Activated T-cell treated with anti-CD3 and anti-CD28 coated beads for 4 hours (primary cell): Measurements from ENCODE around the gene SP9.

ENCODE experiments used
- DNase-seq: peaks from one replicate; pipeline ENCODE4 v3.0.0-alpha.2; 2020

The SP9 gene

DNA sequence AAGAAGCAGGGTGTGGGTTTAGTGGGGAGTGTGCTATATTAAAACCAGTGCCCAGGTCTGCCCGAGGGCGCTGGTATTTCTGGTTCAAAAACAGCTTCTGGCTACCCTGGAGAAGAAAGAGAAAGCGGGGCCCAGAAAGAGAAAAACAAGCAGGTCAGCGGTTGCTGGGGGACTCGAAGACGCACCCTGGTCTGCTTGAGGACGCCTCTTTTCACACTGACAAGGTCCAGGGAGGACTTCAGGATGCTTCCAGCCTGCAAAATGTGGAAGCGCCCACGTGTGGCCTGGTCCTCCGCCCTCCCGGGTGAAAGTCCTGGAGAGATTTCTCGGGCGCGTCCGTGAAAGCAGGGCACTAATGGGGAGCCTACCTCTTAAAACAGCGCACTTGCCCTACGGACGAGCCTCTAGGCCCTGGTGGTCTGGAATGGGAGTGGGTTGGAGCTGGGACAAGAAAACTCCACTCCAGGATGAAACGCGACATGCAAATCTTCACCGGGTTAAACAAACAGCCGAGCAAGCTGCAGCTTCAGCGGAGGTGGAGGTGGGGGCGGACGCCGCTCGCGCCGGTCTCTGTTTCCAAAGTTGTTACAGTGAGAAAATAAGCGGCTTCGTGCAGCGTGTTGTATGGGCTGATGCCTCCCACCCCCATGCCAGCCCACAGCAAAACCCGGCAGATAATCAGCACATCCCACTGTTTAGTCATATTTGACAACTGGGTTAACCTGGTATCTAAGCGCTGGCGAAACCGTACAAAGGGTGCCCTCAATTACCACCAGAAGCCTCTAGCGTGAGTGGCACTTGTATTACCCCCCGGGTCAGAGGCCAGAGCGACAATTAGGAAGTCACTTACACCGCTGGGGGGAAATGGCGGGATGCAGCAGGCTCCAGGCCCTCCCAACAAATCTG lies 1.1 kb upstream of the SP9 start:
- no peak for DNase-seq

- no peak for DNase-seq
These were observed 457 bp upstream of the SP9 start for GRCh38 chr2:174334278-174334715.

DNA sequence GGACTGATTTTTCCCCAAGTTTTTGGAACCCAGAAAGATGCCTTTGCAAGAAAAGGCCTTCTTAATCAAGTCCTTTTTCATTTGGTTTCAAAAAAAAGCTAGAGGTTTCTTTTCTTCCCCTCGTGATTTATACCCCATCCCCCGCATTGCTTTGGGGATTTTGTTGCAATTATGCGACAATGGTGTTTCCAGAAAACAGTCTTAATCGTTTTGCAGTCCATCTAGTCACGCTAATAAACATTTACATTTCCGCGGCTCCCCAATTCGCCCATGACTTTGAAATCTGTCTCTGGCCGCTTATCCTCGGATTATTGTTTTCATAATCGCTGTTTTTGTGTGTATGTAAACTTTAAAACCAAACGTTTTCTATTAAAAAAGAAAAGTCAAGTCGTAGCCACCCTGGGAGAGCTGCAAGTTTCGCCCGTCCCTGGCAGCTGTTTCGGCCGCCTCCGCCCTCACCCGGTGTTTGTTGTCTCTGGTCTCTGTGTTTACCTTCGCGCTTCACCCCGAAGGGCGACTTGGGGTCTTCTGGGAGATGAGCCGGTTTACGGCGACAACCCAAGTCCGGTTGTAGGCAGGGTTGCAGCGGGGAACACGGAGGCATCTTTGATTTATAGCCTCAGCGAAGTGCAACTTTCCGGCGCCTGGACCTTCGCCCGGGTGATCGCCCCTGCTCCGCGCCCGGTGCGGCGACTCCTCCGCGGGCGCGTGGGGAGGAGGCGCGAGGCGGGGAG lies 667 bp downstream of the SP9 start:
- no peak for DNase-seq

DNA sequence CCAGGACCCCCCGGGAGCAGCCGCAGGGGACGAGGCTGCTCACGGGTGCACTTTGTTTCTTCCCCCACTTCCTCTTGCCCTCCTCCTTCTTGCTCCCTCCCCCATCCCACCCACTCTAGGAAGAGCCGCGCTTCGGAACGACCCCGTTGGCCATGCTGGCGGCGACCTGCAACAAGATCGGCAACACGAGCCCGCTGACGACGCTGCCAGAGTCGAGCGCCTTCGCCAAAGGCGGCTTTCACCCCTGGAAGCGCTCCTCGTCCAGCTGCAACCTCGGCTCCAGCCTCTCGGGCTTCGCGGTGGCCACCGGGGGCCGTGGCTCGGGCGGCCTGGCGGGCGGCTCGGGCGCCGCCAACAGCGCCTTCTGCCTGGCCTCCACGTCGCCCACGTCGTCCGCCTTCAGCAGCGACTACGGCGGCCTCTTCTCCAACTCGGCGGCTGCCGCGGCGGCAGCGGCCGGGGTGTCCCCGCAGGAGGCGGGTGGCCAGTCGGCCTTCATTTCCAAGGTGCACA lies 1.3 kb downstream of the SP9 start:
- no peak for DNase-seq

- DNase-seq, result no peak
These were observed 2.0 kb downstream of the SP9 start for GRCh38 chr2:174336501-174337336.

GRCh38 chr2:174337337-174338146 lies 2.8 kb downstream of the SP9 start:
- no peak for DNase-seq

- no peak for DNase-seq
These were observed 3.4 kb downstream of the SP9 start for GRCh38 chr2:174338147-174338605.

DNA sequence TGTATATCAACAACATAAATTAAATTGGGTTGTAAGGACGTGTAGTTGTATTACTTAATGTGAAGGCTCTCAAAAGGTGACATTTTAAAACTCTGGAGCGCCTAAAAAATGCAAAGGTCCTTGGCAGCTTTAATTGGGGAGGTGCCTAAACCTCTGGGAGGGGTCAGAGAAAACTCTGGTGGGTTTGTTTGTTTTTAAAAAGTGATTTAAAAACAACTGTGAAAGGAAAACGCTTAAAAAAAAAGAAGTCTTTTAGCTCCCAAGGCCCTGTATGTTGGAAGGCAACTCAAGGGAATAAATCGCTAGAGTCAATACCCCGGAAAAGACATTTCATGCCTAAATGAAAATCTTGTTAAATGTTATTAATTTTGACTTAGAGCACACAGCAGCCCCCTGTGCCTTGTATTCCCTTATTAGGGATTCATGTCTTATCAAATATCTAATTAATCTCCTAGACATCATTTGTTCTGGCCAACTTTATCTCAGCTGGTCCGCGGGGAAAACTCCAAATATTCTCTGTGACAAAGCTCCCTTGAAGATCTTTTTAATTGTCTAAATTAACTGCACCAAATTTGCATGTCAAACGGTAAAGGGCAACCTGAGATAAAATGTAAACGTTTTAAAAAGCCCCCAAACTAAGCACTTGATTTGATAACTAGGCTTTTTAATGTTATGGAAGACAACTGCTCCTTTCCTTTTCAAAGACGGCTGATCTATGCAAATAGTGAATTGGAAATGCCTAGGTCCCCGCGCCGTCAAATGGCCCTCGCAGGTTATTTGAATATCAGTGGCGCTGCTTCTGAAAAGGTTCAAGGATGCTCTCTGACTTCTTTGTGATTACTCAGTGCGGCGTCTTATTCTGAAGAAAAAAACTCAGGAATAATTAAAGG lies 4.2 kb downstream of the SP9 start:
- DNase-seq, result no peak

- no peak for DNase-seq
These were observed 5.0 kb downstream of the SP9 start for GRCh38 chr2:174339561-174340399.

GRCh38 chr2:174340400-174341292 lies 5.9 kb downstream of the SP9 start:
- DNase-seq, result no peak

- peak; percentile 81 for DNase-seq
These were observed 6.7 kb downstream of the SP9 start for GRCh38 chr2:174341293-174341994.

DNA sequence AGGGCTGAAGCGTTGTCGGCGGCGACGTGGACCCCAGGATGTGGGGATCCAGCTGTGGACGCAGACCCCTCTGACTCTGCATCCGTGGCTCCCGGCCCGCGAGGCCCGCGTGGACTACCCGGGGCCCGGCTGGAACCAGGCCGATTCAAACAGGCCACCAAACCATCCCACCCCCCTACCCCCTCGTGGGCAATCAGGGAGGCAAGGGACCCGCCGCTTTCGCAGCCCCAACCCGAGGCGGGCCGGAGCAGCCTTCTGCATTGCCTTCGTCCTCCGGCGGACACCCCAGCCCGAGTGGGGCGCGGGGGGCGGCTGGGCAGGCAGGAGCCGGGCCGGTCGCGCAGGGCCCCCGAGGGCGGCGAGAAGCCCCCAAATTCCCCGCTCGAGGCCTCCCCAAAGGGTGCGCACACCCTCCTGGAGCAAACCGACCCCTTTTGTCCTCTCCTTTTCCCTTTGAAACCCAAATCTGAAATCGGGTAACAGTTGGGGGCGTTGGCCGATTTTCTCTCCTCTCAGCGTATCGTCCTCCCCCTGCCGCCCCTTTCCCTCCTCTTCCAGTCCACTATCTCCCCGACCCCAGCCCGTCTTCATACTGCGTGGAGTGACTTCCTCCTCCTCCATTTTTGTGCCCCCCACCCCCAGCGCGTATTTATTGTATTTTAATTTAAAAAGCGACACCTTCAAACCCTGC lies 7.4 kb downstream of the SP9 start:
- no peak for DNase-seq

DNA sequence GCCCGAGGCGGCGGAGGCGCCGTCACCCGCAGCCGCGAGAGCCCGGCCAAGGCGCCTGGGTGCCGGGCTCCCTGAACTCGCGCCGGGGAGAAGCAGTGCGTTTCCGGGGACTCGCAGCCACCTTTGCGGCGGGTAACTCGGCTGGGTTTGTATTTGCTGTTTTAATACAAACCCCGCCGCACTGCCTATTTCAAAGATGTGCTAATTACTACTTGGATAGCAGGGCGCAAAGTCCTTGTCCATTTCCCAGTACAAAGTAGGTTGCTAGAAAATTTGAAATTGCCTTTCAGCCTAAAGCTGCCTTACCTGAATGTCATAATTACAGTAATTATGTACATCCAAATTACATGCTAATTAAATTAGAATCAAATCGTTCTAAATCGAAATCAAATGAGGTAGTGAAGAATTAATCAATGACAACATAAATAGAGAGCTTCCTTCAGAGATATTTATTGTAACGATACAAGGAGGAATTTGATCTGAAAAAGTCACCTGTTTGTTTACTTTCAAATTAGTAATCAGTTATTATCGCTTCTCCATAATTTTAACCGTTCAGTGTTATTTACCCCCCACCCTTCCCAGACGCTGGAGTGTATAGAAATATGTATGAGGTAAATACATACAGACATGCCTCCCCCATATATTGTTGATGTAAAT lies 8.1 kb downstream of the SP9 start:
- DNase-seq, result no peak

DNA sequence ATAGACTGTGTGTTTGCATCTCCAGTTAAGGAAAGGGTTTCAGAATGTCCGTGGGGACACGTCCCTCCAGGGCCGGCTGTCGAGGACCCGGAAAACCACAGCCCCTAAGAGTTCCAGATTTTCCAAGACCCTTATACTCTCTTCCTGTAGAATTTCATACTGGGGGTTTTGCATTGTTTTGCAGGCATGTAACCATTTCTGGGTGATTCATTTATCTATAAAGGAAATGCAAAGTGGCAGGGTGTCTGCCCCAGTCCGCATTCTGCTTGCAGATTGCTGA lies 8.5 kb downstream of the SP9 start:
- no peak for DNase-seq

DNA sequence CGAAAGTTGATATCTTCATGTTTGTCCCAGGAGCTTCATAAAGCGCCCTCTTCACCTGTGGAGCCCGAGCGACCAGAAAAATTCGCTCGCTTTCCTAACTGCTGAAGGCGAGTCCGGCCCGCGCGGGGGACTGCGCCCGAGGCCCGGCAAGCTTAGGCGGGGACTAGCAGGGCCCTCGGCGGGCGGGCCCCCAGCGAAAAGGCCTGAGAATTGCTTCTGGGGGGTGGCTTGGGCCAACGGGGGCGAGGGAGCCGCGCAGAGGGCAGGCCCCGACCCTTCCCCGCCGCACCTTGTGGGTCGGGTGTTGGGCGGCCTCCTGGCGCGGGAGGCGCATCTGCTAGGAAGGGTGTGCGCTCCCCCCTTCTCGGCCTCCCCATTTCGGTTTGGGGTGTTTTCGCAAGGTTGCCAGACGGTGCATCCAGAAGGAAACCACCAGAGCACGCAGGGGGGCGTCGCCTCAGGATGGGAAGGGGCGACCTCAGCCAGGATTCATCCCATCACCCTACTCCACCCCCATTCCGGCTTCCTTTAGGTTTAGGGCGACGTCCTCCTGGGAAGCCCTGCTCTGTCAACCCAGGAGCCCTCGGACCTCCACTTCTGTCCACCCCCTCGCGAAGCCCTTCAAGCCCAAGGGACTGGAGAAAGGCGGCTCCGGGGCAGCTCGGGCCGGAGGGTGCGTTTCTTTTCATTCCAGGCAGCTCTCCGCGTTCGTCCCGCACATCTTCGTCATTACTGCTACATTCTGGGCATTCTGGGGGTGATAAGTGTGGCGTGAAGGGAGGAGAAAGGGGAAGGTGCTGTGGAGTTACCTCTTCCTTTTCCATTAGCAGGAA lies 9.1 kb downstream of the SP9 start:
- no peak for DNase-seq

- DNase-seq, result no peak
These were observed 10.1 kb downstream of the SP9 start for GRCh38 chr2:174344716-174345461.
